H1 (cell line): ENCODE measurements around the gene TPSAB1. TPM values are rescaled to one million over a fixed set of nuclear protein-coding genes. Genes with fewer than 3 reads are reported as not detected.
"Not testable (repeated sequence)": the region's sequence is repeated elsewhere in the genome, so short reads cannot be mapped to it uniquely, and the experiment has no call there.

ENCODE experiments used
- CTCF ChIA-PET: fragments of 300-600 bp; sonication (Branson Sonifier 250); formaldehyde crosslinking; loops from one replicate; lab custom pipeline; 2021; ENCODE audit not compliant: partially characterized antibody; lab: Charles Lee
- POLR2A ChIA-PET: fragments of 300-600 bp; sonication (Branson Sonifier 250); formaldehyde crosslinking; loops from one replicate; lab custom pipeline; 2021; ENCODE audit warnings: inconsistent platforms; ENCODE audit not compliant: partially characterized antibody; lab: Charles Lee
- DNase-seq, 2 experiments: peaks; one replicate each; pipeline versions ENCODE4 v3.0.0 to v3.0.0-alpha.2; 2010 to 2022; ENCODE audit warnings: low spot score in 2 of 2, low read depth in 1 of 2, mixed read lengths in 1 of 2
- FAIRE-seq: peaks from 2 replicates; lab custom pipeline; 2011; peaks lifted over from hg19 to GRCh38; lab: Jason Lieb, UNC
- H2AFZ ChIP-seq: 2 replicates; pipeline ENCODE4 v1.8.1; 2012; ENCODE audit warnings: low read length, inconsistent platforms
- H2AK5ac ChIP-seq: 2 replicates; pipeline ENCODE4 v1.6.1; 2013; ENCODE audit warnings: low read depth, low read length
- H2BK120ac ChIP-seq: replicated peaks from 2 replicates; pipeline ENCODE3; 2013; ENCODE audit warnings: low read depth, low read length, inconsistent platforms
- H2BK12ac ChIP-seq: 2 replicates; pipeline ENCODE4 v1.6.1; 2013; ENCODE audit warnings: low read depth, low read length
- H2BK15ac ChIP-seq: 2 replicates; pipeline ENCODE4 v1.6.1; 2013; ENCODE audit warnings: low read length
- H2BK20ac ChIP-seq: 2 replicates; pipeline ENCODE4 v1.6.1; 2013; ENCODE audit warnings: low read length
- H2BK5ac ChIP-seq: 2 replicates; pipeline ENCODE4 v1.6.1; 2013; ENCODE audit warnings: low read depth, low read length
- H3K14ac ChIP-seq: 2 replicates; pipeline ENCODE4 v1.6.1; 2013; ENCODE audit warnings: inconsistent platforms; ENCODE audit not compliant: insufficient read length
- H3K18ac ChIP-seq: 2 replicates; pipeline ENCODE4 v1.6.1; 2013; ENCODE audit warnings: low read length; ENCODE audit errors: extremely low read depth
- H3K23ac ChIP-seq: 2 replicates; pipeline ENCODE4 v1.6.1; 2013; ENCODE audit warnings: inconsistent platforms; ENCODE audit not compliant: insufficient read length
- H3K23me2 ChIP-seq: 2 replicates; pipeline ENCODE4 v1.6.1; 2013; ENCODE audit warnings: low read depth, low read length
- H3K27ac ChIP-seq: 2 replicates; pipeline ENCODE4 v1.6.1; 2011; ENCODE audit warnings: low read depth, low read length, inconsistent platforms
- H3K27me3 ChIP-seq, 4 experiments: replicated peaks in 1 of 4; 1 replicate in 1 of 4; 2 replicates in 3 of 4; pipeline versions ENCODE4 v1.6.1 to v1.8.1; 2011 to 2013; ENCODE audit warnings: low read length in 3 of 4, mild to moderate bottlenecking in 3 of 4, inconsistent platforms in 2 of 4, mixed read lengths in 2 of 4, moderate library complexity in 1 of 4; ENCODE audit not compliant: control insufficient read depth in 3 of 4, insufficient read depth in 3 of 4; ENCODE audit errors: extremely low read depth in 1 of 4
- H3K36me3 ChIP-seq, 4 experiments: 2 replicates each; pipeline versions ENCODE4 v1.6.1 to v1.8.1; 2011 to 2013; ENCODE audit warnings: mild to moderate bottlenecking in 4 of 4, low read length in 3 of 4, moderate library complexity in 2 of 4, control low read depth in 1 of 4, inconsistent platforms in 1 of 4; ENCODE audit not compliant: insufficient read depth in 4 of 4, control insufficient read depth in 2 of 4
- H3K4ac ChIP-seq: replicated peaks from 2 replicates; pipeline ENCODE3; 2013; ENCODE audit warnings: low read length, low read depth, mixed read lengths, inconsistent platforms; ENCODE audit not compliant: insufficient read length
- H3K4me1 ChIP-seq, 4 experiments: replicated peaks in 1 of 4; 1 replicate in 1 of 4; 2 replicates in 3 of 4; pipeline versions ENCODE4 v1.6.1 to v1.8.1; 2011 to 2013; ENCODE audit warnings: low read length in 3 of 4, inconsistent platforms in 2 of 4, mixed read lengths in 1 of 4; ENCODE audit not compliant: insufficient read depth in 4 of 4, control insufficient read depth in 3 of 4
- H3K4me2 ChIP-seq, 2 experiments: 2 replicates each; pipeline versions ENCODE4 v1.6.1 to v1.8.1; 2011 to 2013; ENCODE audit warnings: low read depth in 2 of 2, low read length in 2 of 2, control low read depth in 1 of 2, inconsistent platforms in 1 of 2, mild to moderate bottlenecking in 1 of 2; ENCODE audit not compliant: insufficient read depth in 1 of 2
- H3K4me3 ChIP-seq, 4 experiments: fragments of 200-600, 300-600 bp in 1 of 4; sonication (generic), shearing (Covaris generic), sonication (Bioruptor Twin) in 1 of 4; 2 replicates each; pipeline versions ENCODE4 v1.5.1 to v1.8.1; 2011 to 2016; ENCODE audit warnings: low read length in 4 of 4, low read depth in 3 of 4, control low read depth in 2 of 4, inconsistent platforms in 2 of 4, mild to moderate bottlenecking in 2 of 4, mixed read lengths in 1 of 4, moderate library complexity in 1 of 4; ENCODE audit not compliant: insufficient read depth in 2 of 4; ENCODE audit errors: extremely low read depth in 1 of 4
- H3K56ac ChIP-seq: replicated peaks from 2 replicates; pipeline ENCODE3; 2013; ENCODE audit warnings: low read depth, mild to moderate bottlenecking, mixed read lengths, low read length, inconsistent platforms; ENCODE audit not compliant: insufficient read length
- H3K79me1 ChIP-seq: 2 replicates; pipeline ENCODE4 v1.6.1; 2013; ENCODE audit warnings: low read depth, low read length, control low read depth
- H3K79me2 ChIP-seq, 2 experiments: 2 replicates each; pipeline versions ENCODE4 v1.6.1 to v1.8.1; 2012 to 2013; ENCODE audit warnings: low read length in 2 of 2, mild to moderate bottlenecking in 2 of 2, inconsistent platforms in 1 of 2; ENCODE audit not compliant: insufficient read depth in 2 of 2, control insufficient read depth in 1 of 2
- H3K9ac ChIP-seq, 4 experiments: replicated peaks in 1 of 4; 1 replicate in 1 of 4; 2 replicates in 3 of 4; pipeline versions ENCODE4 v1.6.1 to v1.8.1; 2011 to 2013; ENCODE audit warnings: low read depth in 3 of 4, low read length in 3 of 4, control low read depth in 2 of 4, mild to moderate bottlenecking in 2 of 4, moderate library complexity in 2 of 4, inconsistent platforms in 1 of 4; ENCODE audit errors: extremely low read depth in 1 of 4
- H3K9me3 ChIP-seq, 2 experiments: 2 replicates each; pipeline versions ENCODE4 v1.6.1 to v1.8.1; 2012 to 2013; ENCODE audit warnings: mild to moderate bottlenecking in 2 of 2, moderate library complexity in 2 of 2, control low read depth in 1 of 2, inconsistent platforms in 1 of 2, low read depth in 1 of 2, low read length in 1 of 2, mixed read lengths in 1 of 2; ENCODE audit not compliant: insufficient read depth in 2 of 2
- H4K20me1 ChIP-seq, 2 experiments: replicated peaks in 1 of 2; 2 replicates each; pipeline versions ENCODE3 to v1.8.1; 2011 to 2013; ENCODE audit warnings: inconsistent platforms in 2 of 2, low read length in 2 of 2, mild to moderate bottlenecking in 1 of 2; ENCODE audit not compliant: insufficient read depth in 2 of 2, control insufficient read depth in 1 of 2
- H4K5ac ChIP-seq: 2 replicates; pipeline ENCODE4 v1.6.1; 2013; ENCODE audit warnings: low read length, low read depth, mixed read lengths, inconsistent platforms; ENCODE audit not compliant: insufficient read length
- H4K8ac ChIP-seq: 2 replicates; pipeline ENCODE4 v1.8.0; 2013; ENCODE audit warnings: mild to moderate bottlenecking, moderate library complexity, low read length, inconsistent platforms; ENCODE audit not compliant: insufficient read depth; ENCODE audit errors: extremely low read depth
- H4K91ac ChIP-seq: replicated peaks from 2 replicates; pipeline ENCODE3; 2013; ENCODE audit warnings: low read length, mixed read lengths, inconsistent platforms; ENCODE audit not compliant: insufficient read length
- WGBS, 2 experiments: shearing (Covaris generic) in 1 of 2; methylation state at CpG; one replicate each; pipeline versions ENCODE4 v1.1.6 to v1.1.7; 2013 to 2015; ENCODE audit warnings: low lambda C conversion rate in 2 of 2, mixed read lengths in 2 of 2, inconsistent platforms in 1 of 2, low coverage in 1 of 2, missing lambda C conversion rate in 1 of 2; ENCODE audit not compliant: insufficient replicate concordance in 2 of 2, insufficient coverage in 1 of 2, insufficient read length in 1 of 2; ENCODE audit errors: extremely low coverage in 1 of 2, missing lambda C conversion rate in 1 of 2; 5-methylcytosine and 5-hydroxymethylcytosine counted together
- polyA plus RNA-seq, 7 experiments: library from polyadenylated mRNA; depleted of rRNA in 3 of 7; stranded (reverse) in 5 of 7; unstranded in 2 of 7; fragments of >200 nt in 5 of 7; fragments of 200-250 nt in 2 of 7; gene quantifications; 1 replicate in 5 of 7; 2 replicates in 1 of 7; 4 replicates in 1 of 7; pipeline versions ENCODE4 v1.2.1 to v1.2.3, GENCODE V29; 2011 to 2013; ENCODE audit warnings: missing spikeins in 2 of 7, mixed read lengths in 2 of 7
- total RNA-seq: library from RNA; stranded (reverse); fragmentation: NEBNext Ultra II Directional; extraction: Animal tissue kit (Norgen Biotek cat#: 25700); gene quantifications from 2 replicates; pipeline ENCODE4 v1.2.1, GENCODE V29; 2021

The TPSAB1 gene
- total and polyA plus RNA-seq, 2 of the 8 experiments (the other 6 are each of a cell fraction or from before 2014, with no cell fraction given), result 0.09 TPM; not detected in 1

GRCh38 chr16:1256296-1256873, 15.9 kb downstream of the TPSAB1 start:
- H3K4me3 ChIP-seq, H3K79me1 ChIP-seq, H4K5ac ChIP-seq, CTCF ChIA-PET, H2BK12ac ChIP-seq, H3K36me3 ChIP-seq, H3K4ac ChIP-seq, H2BK120ac ChIP-seq, H3K27ac ChIP-seq, H3K9me3 ChIP-seq, H2BK5ac ChIP-seq, H3K23ac ChIP-seq, H3K9ac ChIP-seq, H3K79me2 ChIP-seq, H2BK20ac ChIP-seq, H3K14ac ChIP-seq, H2BK15ac ChIP-seq, H3K23me2 ChIP-seq, H4K8ac ChIP-seq, FAIRE-seq, H2AK5ac ChIP-seq, POLR2A ChIA-PET, H3K4me2 ChIP-seq, DNase-seq, H2AFZ ChIP-seq, H4K91ac ChIP-seq, H3K18ac ChIP-seq, H4K20me1 ChIP-seq, H3K56ac ChIP-seq: not testable (repeated sequence)
- peaks cover 0 to 24% (median 12%) of the 10 kb centered on the region in 4 experiments; a peak in 5 of 7 replicates for H3K27me3 ChIP-seq
- peaks cover 0 to 11% (median 7%) of the 10 kb centered on the region in 4 experiments; a peak in 6 of 7 replicates for H3K4me1 ChIP-seq
- 82% methylated on average over 15 of the region's 23 CpGs; no CpG with 5 or more reads in 1 of the 2 experiments for WGBS, 2 experiments
